PC-9 (cell line): ENCODE measurements around the gene ZNF629.

Experiments
- CTCF ChIP-seq: fragments of 200-600 bp; sonication (generic); conservative IDR thresholded peaks from 2 replicates; pipeline ENCODE4 v1.6.1; 2017; ENCODE audit warnings: mixed run types, antibody characterized with exemption, mild to moderate bottlenecking, moderate library complexity
- EZH2 ChIP-seq: fragments of 200-600 bp; sonication (generic); IDR thresholded peaks from 2 replicates; pipeline ENCODE4 v1.8.0; 2017; ENCODE audit warnings: antibody characterized with exemption, low read depth

DNA sequence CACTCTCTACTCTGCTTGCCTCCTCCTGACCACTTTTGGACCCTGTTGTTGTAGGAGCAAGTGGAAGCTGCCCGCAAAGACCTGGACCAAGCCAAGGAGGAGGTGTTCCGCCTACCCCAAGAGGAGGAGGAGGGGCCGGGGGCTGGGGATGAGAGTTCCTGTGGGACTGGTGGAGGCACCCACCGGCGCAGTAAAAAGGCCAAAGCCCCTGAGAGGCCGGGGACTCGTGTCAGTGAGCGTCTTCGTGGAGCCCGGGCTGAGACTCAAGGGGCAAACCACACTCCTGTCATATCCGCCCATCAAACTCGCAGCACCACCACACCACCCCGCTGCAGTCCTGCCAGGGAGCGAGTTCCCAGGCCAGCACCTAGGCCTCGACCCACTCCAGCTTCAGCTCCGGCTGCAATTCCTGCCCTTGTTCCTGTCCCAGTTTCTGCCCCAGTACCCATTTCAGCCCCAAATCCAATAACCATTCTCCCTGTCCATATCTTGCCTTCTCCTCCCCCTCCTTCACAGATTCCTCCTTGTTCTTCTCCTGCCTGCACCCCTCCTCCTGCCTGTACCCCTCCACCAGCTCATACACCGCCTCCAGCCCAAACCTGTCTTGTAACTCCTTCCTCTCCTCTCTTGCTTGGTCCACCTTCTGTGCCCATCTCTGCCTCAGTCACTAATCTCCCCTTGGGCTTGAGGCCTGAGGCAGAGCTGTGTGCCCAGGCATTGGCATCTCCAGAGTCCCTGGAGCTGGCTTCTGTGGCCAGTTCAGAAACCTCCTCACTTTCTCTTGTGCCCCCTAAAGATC, 49.8 kb downstream of the ZNF629 start:
- TF ChIP-seq EZH2, result no peak
- TF ChIP-seq CTCF, result no peak
